Liver (tissue), 3 donors: Measurements from ENCODE around the gene C1QTNF12.
"Not testable (repeated sequence)": the region's sequence is repeated elsewhere in the genome, so short reads cannot be mapped to it uniquely, and the experiment has no call there.

ENCODE experiments used
- CTCF ChIP-seq: fragments of 150-350 bp; IDR thresholded peaks from 2 replicates; pipeline ENCODE4 v1.5.1; 2017; ENCODE audit warnings: improper control_type of control experiment, low read depth, low read length; ENCODE audit not compliant: missing input control
- FOXA1 ChIP-seq: IDR thresholded peaks from 2 replicates; pipeline ENCODE4 v1.6.1; 2016; ENCODE audit warnings: antibody characterized with exemption
- HNF4G ChIP-seq: IDR thresholded peaks from 2 replicates; pipeline ENCODE4 v1.6.1; 2016; ENCODE audit warnings: antibody characterized with exemption
- JUND ChIP-seq, 2 donors: IDR thresholded peaks; 2 replicates each; pipeline ENCODE4 v1.6.1; 2016; ENCODE audit warnings: antibody characterized with exemption in 2 of 2
- TAF1 ChIP-seq: conservative IDR thresholded peaks from 2 replicates; pipeline ENCODE4 v1.6.1; 2016; ENCODE audit warnings: antibody characterized with exemption, mild to moderate bottlenecking
- YY1 ChIP-seq: IDR thresholded peaks from 2 replicates; pipeline ENCODE4 v1.6.1; 2016; ENCODE audit warnings: antibody characterized with exemption, mild to moderate bottlenecking
- TF ChIP-seq, protein P1 (sequence below): IDR thresholded peaks from 2 replicates; pipeline ENCODE4 v1.6.1; 2016; ENCODE audit warnings: antibody characterized with exemption
- TF ChIP-seq, protein P2 (sequence below): IDR thresholded peaks from 2 replicates; pipeline ENCODE4 v1.6.1; 2016; ENCODE audit warnings: antibody characterized with exemption, mild to moderate bottlenecking
- donor health status: healthy.
- donor health status: healthy.

DNA sequence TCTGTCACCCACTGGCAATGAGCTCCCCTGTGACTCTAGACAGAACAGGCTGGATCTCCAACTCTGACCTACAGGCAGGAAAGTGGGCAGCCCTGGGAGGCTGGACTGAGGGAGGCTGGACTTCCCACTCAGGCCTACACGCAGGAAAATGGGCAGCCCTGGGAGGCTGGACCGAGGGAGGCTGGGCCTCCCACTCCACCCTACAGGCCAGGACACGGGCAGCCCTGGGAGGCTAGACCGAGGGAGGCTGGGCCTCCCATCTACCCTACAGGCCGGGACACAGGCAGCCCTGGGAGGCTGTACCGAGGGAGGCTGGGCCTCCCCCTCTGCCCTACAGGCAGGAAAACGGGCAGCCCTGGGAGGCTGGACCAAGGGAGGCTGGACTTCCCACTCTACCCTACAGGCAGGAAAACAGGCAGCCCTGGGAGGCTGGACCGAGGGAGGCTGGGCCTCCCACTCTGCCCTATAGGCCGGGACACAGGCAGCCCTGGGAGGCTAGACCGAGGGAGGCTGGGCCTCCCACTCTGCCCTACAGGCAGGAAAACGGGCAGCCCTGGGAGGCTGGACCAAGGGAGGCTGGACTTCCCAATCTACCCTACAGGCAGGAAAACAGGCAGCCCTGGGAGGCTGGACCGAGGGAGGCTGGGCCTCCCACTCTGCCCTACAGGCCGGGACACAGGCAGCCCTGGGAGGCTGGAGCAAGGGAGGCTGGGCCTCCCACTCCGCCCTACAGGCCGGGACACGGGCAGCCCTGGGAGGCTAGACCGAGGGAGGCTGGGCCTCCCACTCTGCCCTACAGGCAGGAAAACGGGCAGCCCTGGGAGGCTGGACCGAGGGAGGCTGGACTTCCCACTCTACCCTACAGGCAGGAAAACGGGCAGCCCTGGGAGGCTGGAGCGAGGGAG is 1.7 kb upstream of the C1QTNF12 start:
- not testable (repeated sequence) for TF ChIP-seq JUND (IDR thresholded peaks at IDR 0.05); CTCF; YY1; FOXA1; TAF1; HNF4G
- TF ChIP-seq, protein P1, sequence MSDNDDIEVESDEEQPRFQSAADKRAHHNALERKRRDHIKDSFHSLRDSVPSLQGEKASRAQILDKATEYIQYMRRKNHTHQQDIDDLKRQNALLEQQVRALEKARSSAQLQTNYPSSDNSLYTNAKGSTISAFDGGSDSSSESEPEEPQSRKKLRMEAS, result not testable (repeated sequence)
- TF ChIP-seq, protein P2, sequence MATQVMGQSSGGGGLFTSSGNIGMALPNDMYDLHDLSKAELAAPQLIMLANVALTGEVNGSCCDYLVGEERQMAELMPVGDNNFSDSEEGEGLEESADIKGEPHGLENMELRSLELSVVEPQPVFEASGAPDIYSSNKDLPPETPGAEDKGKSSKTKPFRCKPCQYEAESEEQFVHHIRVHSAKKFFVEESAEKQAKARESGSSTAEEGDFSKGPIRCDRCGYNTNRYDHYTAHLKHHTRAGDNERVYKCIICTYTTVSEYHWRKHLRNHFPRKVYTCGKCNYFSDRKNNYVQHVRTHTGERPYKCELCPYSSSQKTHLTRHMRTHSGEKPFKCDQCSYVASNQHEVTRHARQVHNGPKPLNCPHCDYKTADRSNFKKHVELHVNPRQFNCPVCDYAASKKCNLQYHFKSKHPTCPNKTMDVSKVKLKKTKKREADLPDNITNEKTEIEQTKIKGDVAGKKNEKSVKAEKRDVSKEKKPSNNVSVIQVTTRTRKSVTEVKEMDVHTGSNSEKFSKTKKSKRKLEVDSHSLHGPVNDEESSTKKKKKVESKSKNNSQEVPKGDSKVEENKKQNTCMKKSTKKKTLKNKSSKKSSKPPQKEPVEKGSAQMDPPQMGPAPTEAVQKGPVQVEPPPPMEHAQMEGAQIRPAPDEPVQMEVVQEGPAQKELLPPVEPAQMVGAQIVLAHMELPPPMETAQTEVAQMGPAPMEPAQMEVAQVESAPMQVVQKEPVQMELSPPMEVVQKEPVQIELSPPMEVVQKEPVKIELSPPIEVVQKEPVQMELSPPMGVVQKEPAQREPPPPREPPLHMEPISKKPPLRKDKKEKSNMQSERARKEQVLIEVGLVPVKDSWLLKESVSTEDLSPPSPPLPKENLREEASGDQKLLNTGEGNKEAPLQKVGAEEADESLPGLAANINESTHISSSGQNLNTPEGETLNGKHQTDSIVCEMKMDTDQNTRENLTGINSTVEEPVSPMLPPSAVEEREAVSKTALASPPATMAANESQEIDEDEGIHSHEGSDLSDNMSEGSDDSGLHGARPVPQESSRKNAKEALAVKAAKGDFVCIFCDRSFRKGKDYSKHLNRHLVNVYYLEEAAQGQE, result not testable (repeated sequence)
